HG02943 (cell line): ENCODE measurements around the gene STAU1.
"Not testable (repeated sequence)": the region's sequence is repeated elsewhere in the genome, so short reads cannot be mapped to it uniquely, and the experiment has no call there.

Source experiments
- ATAC-seq: cut with Tn5 transposase; IDR thresholded peaks from one replicate; pipeline ENCODE4 v1.9.1; 2021; ENCODE audit warnings: mild to moderate bottlenecking, low read depth, moderate library complexity; ENCODE audit not compliant: unreplicated experiment

Gene STAU1

GRCh38 chr20:49134797-49135196, 53.3 kb downstream of the STAU1 start:
- ATAC-seq: not testable (repeated sequence)

GRCh38 chr20:49133571-49133970, 54.6 kb downstream of the STAU1 start:
- ATAC-seq: no peak

GRCh38 chr20:49132995-49133478, 55.1 kb downstream of the STAU1 start:
- no peak for ATAC-seq

- ATAC-seq: no peak
These were observed 64.2 kb downstream of the STAU1 start for GRCh38 chr20:49123982-49124381.

- no peak for ATAC-seq
These were observed 65.2 kb downstream of the STAU1 start for GRCh38 chr20:49122920-49123319.

GRCh38 chr20:49119988-49120387, 68.1 kb downstream of the STAU1 start:
- ATAC-seq: no peak

- ATAC-seq: no peak
These were observed 69.8 kb downstream of the STAU1 start for GRCh38 chr20:49118307-49118706.

- ATAC-seq: no peak
These were observed 72.6 kb downstream of the STAU1 start for GRCh38 chr20:49115564-49115963.

- no peak for ATAC-seq
These were observed 75.4 kb downstream of the STAU1 start for GRCh38 chr20:49112596-49113274.

- ATAC-seq: no peak
These were observed 77.1 kb downstream of the STAU1 start for GRCh38 chr20:49110767-49111694.

GRCh38 chr20:49106328-49106727, 81.8 kb downstream of the STAU1 start:
- no peak for ATAC-seq

- ATAC-seq: not testable (repeated sequence)
These were observed 83.1 kb downstream of the STAU1 start for GRCh38 chr20:49104979-49105547.

- ATAC-seq: no peak
These were observed 83.8 kb downstream of the STAU1 start for GRCh38 chr20:49104365-49104648.

GRCh38 chr20:49103647-49104364, 84.3 kb downstream of the STAU1 start:
- ATAC-seq: no peak

GRCh38 chr20:49103019-49103418, 85.1 kb downstream of the STAU1 start:
- ATAC-seq: no peak

GRCh38 chr20:49100972-49101371, 87.2 kb downstream of the STAU1 start:
- ATAC-seq: no peak

GRCh38 chr20:49100292-49100691, 87.8 kb downstream of the STAU1 start:
- ATAC-seq: not testable (repeated sequence)

- ATAC-seq: no peak
These were observed 89.1 kb downstream of the STAU1 start for GRCh38 chr20:49099011-49099410.

- ATAC-seq: no peak
These were observed 90.0 kb downstream of the STAU1 start for GRCh38 chr20:49098136-49098535.

GRCh38 chr20:49097159-49097558, 91.0 kb downstream of the STAU1 start:
- ATAC-seq: no peak
